Measurements from ENCODE around the gene TKT.

Gene TKT

GRCh38 chr3:53253707-53254508, 1.9 kb downstream of the TKT start:
- TF ChIP-seq CTCF (conservative IDR thresholded peaks at IDR 0.05), result no peak
- H3K27ac ChIP-seq, result peak overlapping the region; percentile 95

- peak overlapping the region; percentile 95 for H3K27ac ChIP-seq
Observed at GRCh38 chr3:53252947-53253322, 2.9 kb downstream of the TKT start.

GRCh38 chr3:53252096-53252946, 3.5 kb downstream of the TKT start:
- peak overlapping the region; percentile 95 for H3K27ac ChIP-seq
- TF ChIP-seq CTCF (conservative IDR thresholded peaks at IDR 0.05), result no peak

- H3K27ac ChIP-seq, result peak overlapping the region; percentile 95; the same call in 1 of the 2 replicates
- no peak for TF ChIP-seq CTCF (conservative IDR thresholded peaks at IDR 0.05)
Observed at GRCh38 chr3:53250881-53251605, 4.8 kb downstream of the TKT start.

GRCh38 chr3:53250453-53250852, 5.4 kb downstream of the TKT start:
- no peak overlapping the region; the same call in 1 of the 2 replicates for H3K27ac ChIP-seq
- no peak for TF ChIP-seq CTCF (conservative IDR thresholded peaks at IDR 0.05)

- no peak for TF ChIP-seq CTCF (conservative IDR thresholded peaks at IDR 0.05)
- no peak overlapping the region for H3K27ac ChIP-seq
Observed at GRCh38 chr3:53248161-53248560, 7.7 kb downstream of the TKT start.

- TF ChIP-seq CTCF (conservative IDR thresholded peaks at IDR 0.05), result no peak
- no peak overlapping the region for H3K27ac ChIP-seq
Observed at GRCh38 chr3:53247619-53248018, 8.2 kb downstream of the TKT start.

Measured in VCaP (cell line).